Mucosa of stomach (tissue), 1 donor: ENCODE results near the gene CALCOCO1.
A peak's percentile ranks its signal among the peaks of the same experiment; 100 is the strongest.

ENCODE experiments used
- H3K27me3 ChIP-seq: one replicate; pipeline ENCODE4 v1.7.0; 2013; ENCODE audit warnings: mild to moderate bottlenecking, low read length; ENCODE audit not compliant: control insufficient read depth, insufficient read depth
- H3K36me3 ChIP-seq: one replicate; pipeline ENCODE4 v1.7.0; 2013; ENCODE audit warnings: low read length; ENCODE audit not compliant: control insufficient read depth, insufficient read depth
- H3K4me1 ChIP-seq: one replicate; pipeline ENCODE4 v1.7.0; 2013; ENCODE audit warnings: mild to moderate bottlenecking, low read length; ENCODE audit not compliant: control insufficient read depth, insufficient read depth
- H3K4me3 ChIP-seq: one replicate; pipeline ENCODE4 v1.7.0; 2013; ENCODE audit warnings: low read length
- H3K9ac ChIP-seq: one replicate; pipeline ENCODE4 v1.7.0; 2013; ENCODE audit warnings: mild to moderate bottlenecking, low read length, moderate library complexity
- H3K9me3 ChIP-seq: one replicate; pipeline ENCODE4 v1.7.0; 2013; ENCODE audit warnings: mild to moderate bottlenecking, low read length, moderate library complexity; ENCODE audit not compliant: control insufficient read depth
- donor health status: Pancreatic carcinoma.

CALCOCO1 gene

GRCh38 chr12:53664936-53665335 is 62.3 kb downstream of the CALCOCO1 start:
- Histone ChIP-seq H3K4me1 (peaks cover 9% of the 10 kb centered on the region), H3K4me3 (no peak overlapping the region), H3K27me3 (no peaks in the 10 kb centered on the region), H3K9me3 (no peaks in the 10 kb centered on the region), H3K36me3 (peaks cover 7% of the 10 kb centered on the region), H3K9ac (no peak overlapping the region)

DNA sequence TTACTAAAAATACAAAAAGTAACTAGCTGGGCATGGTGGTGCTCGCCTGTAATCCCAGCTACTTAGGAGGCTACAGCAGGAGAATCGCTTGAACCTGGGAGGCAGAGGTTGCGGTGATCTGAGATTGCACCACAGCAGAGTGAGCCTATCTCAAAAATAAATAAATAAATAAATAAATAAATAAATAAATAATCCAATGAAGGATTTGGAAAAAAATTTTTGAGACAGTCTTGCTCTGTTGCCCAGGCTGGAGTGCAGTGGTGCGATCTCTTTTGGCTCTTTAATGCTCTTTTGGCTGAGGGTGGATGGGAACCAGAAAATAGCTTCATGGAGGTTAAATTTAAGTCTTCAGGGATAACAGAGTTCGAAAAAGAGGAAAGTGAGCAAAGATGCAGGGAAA is 63.1 kb downstream of the CALCOCO1 start:
- H3K27me3 ChIP-seq: no peaks in the 10 kb centered on the region
- H3K36me3 ChIP-seq: peaks cover under 1% of the 10 kb centered on the region
- H3K4me3 ChIP-seq: no peak overlapping the region
- H3K4me1 ChIP-seq: peaks cover 14% of the 10 kb centered on the region
- no peaks in the 10 kb centered on the region for H3K9me3 ChIP-seq
- H3K9ac ChIP-seq: no peak overlapping the region

DNA sequence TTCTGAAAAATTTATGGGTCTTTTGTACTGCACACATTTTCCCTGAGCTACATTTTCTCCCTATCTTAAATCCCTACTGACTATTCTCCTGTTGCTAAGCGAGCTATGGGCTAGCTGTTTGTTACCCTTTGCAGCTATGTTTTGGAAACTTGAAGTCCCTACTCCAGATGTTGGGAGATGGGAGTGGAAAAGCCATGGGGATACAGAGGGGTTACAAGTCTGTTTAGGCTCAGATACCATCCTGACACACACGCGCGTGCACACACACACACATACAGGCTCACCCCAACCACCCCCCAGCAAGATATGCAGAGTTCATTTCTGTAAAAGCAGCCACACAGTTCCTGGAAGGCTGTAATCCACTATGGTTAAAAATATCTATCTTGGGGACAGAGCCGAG is 67.2 kb downstream of the CALCOCO1 start:
- no peaks in the 10 kb centered on the region for H3K9me3 ChIP-seq
- H3K4me1 ChIP-seq: peaks cover 42% of the 10 kb centered on the region
- H3K4me3 ChIP-seq: no peak overlapping the region
- H3K9ac ChIP-seq: no peak overlapping the region
- no peaks in the 10 kb centered on the region for H3K36me3 ChIP-seq
- no peaks in the 10 kb centered on the region for H3K27me3 ChIP-seq

DNA sequence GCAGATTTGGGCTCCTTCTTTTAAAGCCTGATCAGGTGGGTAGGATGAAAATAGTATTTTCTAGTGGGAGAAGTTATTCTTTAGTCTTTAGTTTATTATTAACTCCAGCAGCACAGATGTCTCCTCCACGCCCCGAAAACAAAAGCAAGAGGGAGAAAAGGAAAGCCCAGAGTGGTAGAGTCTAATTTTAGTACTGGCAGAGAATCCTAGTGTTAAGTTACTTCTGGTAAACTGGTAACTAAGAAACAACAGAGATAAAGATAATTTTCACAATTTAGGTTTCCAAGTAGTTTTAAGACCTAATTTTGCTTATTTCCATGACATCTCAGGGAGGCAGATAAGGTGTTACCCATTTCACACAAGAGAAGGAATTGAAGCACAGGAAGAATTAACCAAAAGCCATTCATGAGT is 67.7 kb downstream of the CALCOCO1 start:
- Histone ChIP-seq H3K9ac (peak overlapping the region; percentile 37), H3K4me1 (peaks cover 42% of the 10 kb centered on the region), H3K36me3 (no peaks in the 10 kb centered on the region), H3K27me3 (no peaks in the 10 kb centered on the region), H3K9me3 (no peaks in the 10 kb centered on the region), H3K4me3 (no peak overlapping the region)

DNA sequence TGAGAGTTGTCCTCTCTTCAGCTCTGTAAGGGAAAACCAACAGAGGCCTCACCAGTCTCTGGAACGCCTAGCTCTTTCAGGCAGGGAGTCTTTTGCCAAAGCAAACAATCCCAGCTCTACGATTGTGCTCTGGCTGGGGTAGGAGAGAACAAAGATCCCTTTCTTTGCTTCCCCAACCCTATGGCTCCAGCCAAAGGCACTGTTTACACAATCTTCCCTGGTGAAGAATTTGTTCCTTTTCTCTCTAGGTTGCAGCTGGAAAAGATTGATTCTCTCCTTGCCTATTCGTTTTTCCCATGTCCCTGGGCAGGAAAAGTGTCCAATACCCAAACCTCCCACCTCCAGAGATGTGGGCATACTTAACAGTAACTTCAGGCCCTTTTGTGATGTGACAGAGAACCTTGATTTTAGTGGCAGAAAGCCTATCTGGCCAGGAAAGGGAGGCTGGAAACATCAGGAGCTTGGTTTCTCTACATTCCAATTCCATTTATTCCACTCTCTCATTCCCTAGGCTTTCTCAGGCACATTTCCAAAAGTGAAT is 68.2 kb downstream of the CALCOCO1 start:
- Histone ChIP-seq H3K9me3 (no peaks in the 10 kb centered on the region), H3K4me3 (no peak overlapping the region), H3K4me1 (peaks cover 42% of the 10 kb centered on the region), H3K27me3 (no peaks in the 10 kb centered on the region), H3K36me3 (no peaks in the 10 kb centered on the region), H3K9ac (peak overlapping the region; percentile 37)
